ENCODE results near the gene PJVK. TPM values are rescaled to one million over a fixed set of nuclear protein-coding genes. Genes with fewer than 3 reads are reported as not detected.

Gene PJVK
- total and polyA plus RNA-seq, 2 of the 13 experiments (the other 11 are each of a cell fraction or from before 2014, with no cell fraction given): 1.2 to 2.6 TPM

- TF ChIP-seq PRDM4 (CRISPR knock-in tag; IDR thresholded peaks at IDR 0.05; ENCODE audit: borderline replicate concordance): no peak
- no peak for TF ChIP-seq ZXDC (CRISPR knock-in tag; IDR thresholded peaks at IDR 0.05)
- no peak for TF ChIP-seq KAT2B (IDR thresholded peaks at IDR 0.05; ENCODE audit: borderline replicate concordance, low read depth, low read length)
- TF ChIP-seq CTCF (CRISPR knock-in tag; IDR thresholded peaks at IDR 0.05): peak; percentile 97
- TF ChIP-seq SETDB1 (CRISPR knock-in tag; IDR thresholded peaks at IDR 0.05; ENCODE audit: borderline replicate concordance): no peak
- no peak for TF ChIP-seq U2AF2 (IDR thresholded peaks at IDR 0.05; ENCODE audit: low read depth, low read length)
- no peak; the same call in 1 of the 2 replicates for TF ChIP-seq ZNF232 (CRISPR knock-in tag; IDR thresholded peaks at IDR 0.05; ENCODE audit: borderline replicate concordance)
- no peak for TF ChIP-seq ZNF512 (CRISPR knock-in tag; IDR thresholded peaks at IDR 0.05)
- no peak for TF ChIP-seq KDM5A (IDR thresholded peaks at IDR 0.05; ENCODE audit: borderline replicate concordance, low read length)
- TF ChIP-seq RAD51 (IDR thresholded peaks at IDR 0.05; ENCODE audit: borderline replicate concordance): no peak
- TF ChIP-seq SMARCE1 (IDR thresholded peaks at IDR 0.05; ENCODE audit: borderline replicate concordance): no peak
- TF ChIP-seq ZNF572 (CRISPR knock-in tag; IDR thresholded peaks at IDR 0.05): peak; percentile 58; the same call in 1 of the 2 replicates
- TF ChIP-seq SMC3 (IDR thresholded peaks at IDR 0.05; ENCODE audit: low read length): peak; percentile 98
- TF ChIP-seq HHEX (CRISPR knock-in tag; IDR thresholded peaks at IDR 0.05): no peak
- peak; percentile 52 for TF ChIP-seq GATAD1 (CRISPR knock-in tag; IDR thresholded peaks at IDR 0.05)
- TF ChIP-seq MIER2 (CRISPR knock-in tag; IDR thresholded peaks at IDR 0.05): peak; percentile 73; the same call in 1 of the 2 replicates
- TF ChIP-seq ZNF383 (CRISPR knock-in tag; IDR thresholded peaks at IDR 0.05; ENCODE audit: borderline replicate concordance): no peak
- TF ChIP-seq ZBTB33 (CRISPR knock-in tag; IDR thresholded peaks at IDR 0.05): peak; percentile 55; the same call in 1 of the 2 replicates
Observed at GRCh38 chr2:178414266-178415247, 36.6 kb upstream of the PJVK start (continued).
